ENCODE data around the gene VASH1.

The VASH1 gene

GRCh38 chr14:76765461-76765931 lies 4.2 kb downstream of the VASH1 start:
- TF ChIP-seq, protein P1, sequence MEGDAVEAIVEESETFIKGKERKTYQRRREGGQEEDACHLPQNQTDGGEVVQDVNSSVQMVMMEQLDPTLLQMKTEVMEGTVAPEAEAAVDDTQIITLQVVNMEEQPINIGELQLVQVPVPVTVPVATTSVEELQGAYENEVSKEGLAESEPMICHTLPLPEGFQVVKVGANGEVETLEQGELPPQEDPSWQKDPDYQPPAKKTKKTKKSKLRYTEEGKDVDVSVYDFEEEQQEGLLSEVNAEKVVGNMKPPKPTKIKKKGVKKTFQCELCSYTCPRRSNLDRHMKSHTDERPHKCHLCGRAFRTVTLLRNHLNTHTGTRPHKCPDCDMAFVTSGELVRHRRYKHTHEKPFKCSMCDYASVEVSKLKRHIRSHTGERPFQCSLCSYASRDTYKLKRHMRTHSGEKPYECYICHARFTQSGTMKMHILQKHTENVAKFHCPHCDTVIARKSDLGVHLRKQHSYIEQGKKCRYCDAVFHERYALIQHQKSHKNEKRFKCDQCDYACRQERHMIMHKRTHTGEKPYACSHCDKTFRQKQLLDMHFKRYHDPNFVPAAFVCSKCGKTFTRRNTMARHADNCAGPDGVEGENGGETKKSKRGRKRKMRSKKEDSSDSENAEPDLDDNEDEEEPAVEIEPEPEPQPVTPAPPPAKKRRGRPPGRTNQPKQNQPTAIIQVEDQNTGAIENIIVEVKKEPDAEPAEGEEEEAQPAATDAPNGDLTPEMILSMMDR (IDR thresholded peaks at IDR 0.05; ENCODE audit: insufficient read depth, low read length): no peak
- no peak for TF ChIP-seq GABPA (IDR thresholded peaks at IDR 0.05; ENCODE audit: low read depth)
- no peak overlapping the region for H3K27ac ChIP-seq (replicated peaks)
- no peak for DNase-seq (ENCODE audit: low read depth in 1 of 2, low spot score in 1 of 2)
- H3K27me3 ChIP-seq (ENCODE audit: insufficient read depth, poor library complexity, severe bottlenecking): peaks cover 5% of the 10 kb centered on the region
- no peak overlapping the region for H3K4me3 ChIP-seq (replicated peaks; ENCODE audit: insufficient read depth, low read length)

- DNase-seq (ENCODE audit: low read depth in 1 of 2, low spot score in 1 of 2): peak; percentile 81 to 84
- H3K4me3 ChIP-seq (replicated peaks; ENCODE audit: insufficient read depth, low read length): no peak overlapping the region
- no peaks in the 10 kb centered on the region for H3K27me3 ChIP-seq (ENCODE audit: insufficient read depth, poor library complexity, severe bottlenecking)
- TF ChIP-seq SPI1 (IDR thresholded peaks at IDR 0.05; ENCODE audit: borderline replicate concordance, low read depth): peak; percentile 78
- TF ChIP-seq, protein P1 (IDR thresholded peaks at IDR 0.05; ENCODE audit: insufficient read depth, low read length): no peak
- peak overlapping the region; percentile 26 for H3K27ac ChIP-seq (replicated peaks)
These were observed 6.7 kb downstream of the VASH1 start for GRCh38 chr14:76767681-76768656.

DNA sequence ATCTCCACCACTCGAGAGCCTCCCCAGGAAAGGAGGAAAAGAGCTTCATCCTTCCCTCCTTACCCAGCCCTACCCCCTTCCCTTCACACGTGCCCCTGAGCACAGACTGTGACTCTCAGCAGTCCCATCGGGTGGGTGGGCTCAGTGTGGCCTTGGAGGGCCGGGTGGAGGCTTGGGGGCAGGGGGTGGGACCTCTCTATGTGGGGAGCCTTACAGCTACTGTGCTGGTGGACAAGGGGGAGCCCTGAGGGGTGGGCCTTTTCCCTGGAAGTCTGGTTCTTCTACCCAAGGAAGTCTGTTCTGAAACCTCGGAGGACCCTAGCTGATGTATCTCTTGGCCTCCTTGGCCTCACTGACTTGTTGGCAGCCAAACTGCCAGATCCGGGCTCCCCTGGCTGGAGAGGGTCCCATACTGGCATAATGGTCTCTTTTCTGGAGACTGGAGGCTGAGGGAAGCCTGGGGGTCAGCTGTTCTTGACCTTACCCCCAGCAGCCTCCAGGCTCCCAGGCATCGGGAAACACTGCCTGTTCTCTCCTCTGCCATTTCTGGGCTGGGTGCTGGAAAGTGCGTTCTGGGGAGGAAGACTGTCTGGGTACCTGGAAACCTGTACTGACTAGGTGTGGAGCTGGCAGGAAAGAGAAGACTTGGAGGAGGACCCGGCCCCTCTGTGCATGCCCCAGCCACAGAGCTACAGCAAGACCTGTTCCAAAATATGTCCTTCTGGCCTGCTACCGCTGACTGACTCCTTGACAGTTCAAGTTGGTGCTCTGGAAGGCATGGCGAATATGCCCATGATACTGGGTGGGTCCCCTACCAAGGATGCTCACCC lies 7.6 kb downstream of the VASH1 start:
- DNase-seq (ENCODE audit: low read depth in 1 of 2, low spot score in 1 of 2): no peak
- no peak overlapping the region for H3K4me3 ChIP-seq (replicated peaks; ENCODE audit: insufficient read depth, low read length)
- H3K27ac ChIP-seq (replicated peaks): no peak overlapping the region
- no peak for TF ChIP-seq REST (IDR thresholded peaks at IDR 0.05; ENCODE audit: insufficient replicate concordance, low read depth)
- H3K27me3 ChIP-seq (ENCODE audit: insufficient read depth, poor library complexity, severe bottlenecking): no peaks in the 10 kb centered on the region

DNA sequence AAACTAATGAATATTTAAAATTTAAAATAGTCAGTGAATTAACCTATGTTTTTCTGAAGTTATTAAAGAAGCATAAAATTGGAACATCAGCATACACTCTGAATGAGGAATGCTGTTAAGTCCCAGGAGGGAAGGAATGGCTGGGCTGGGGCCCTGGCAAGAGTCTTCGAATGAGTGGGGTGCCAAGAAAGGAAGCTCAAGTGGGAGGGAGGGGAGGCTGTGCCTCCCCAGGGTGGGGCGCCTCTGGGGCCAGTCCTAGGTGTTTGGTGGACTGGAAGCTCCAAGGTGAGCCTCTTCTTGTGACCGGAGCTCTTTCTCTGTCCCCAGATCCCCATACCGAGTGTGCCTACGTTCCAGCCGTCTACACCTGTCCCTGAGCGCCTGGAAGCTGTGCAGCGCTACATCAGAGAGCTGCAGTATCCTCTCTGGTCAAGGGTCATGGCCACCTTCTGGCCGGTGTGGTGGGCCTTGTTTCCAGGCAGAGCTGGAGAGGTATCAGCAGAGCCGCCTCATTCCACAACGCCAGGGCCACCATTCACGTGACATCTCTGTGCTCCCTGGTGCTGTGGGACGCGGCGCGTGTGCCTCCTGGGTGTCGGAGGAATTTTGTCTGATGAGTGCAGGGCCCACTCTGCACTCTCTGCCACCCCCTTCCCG lies 8.5 kb downstream of the VASH1 start:
- H3K27me3 ChIP-seq (ENCODE audit: insufficient read depth, poor library complexity, severe bottlenecking): no peaks in the 10 kb centered on the region

More for the DNA sequence above, 8.5 kb downstream of the VASH1 start:
- no peak for DNase-seq (ENCODE audit: low read depth in 1 of 2, low spot score in 1 of 2)
- no peak overlapping the region for H3K27ac ChIP-seq (replicated peaks)
- H3K4me3 ChIP-seq (replicated peaks; ENCODE audit: insufficient read depth, low read length): no peak overlapping the region
- TF ChIP-seq GABPA (IDR thresholded peaks at IDR 0.05; ENCODE audit: low read depth) (no peak), REST (IDR thresholded peaks at IDR 0.05; ENCODE audit: insufficient replicate concordance, low read depth) (no peak), POLR2AphosphoS5 (IDR thresholded peaks at IDR 0.05; ENCODE audit: low read depth) (no peak), SPI1 (IDR thresholded peaks at IDR 0.05; ENCODE audit: borderline replicate concordance, low read depth) (no peak)
- TF ChIP-seq, protein P1 (IDR thresholded peaks at IDR 0.05; ENCODE audit: insufficient read depth, low read length): no peak
